ENCODE measurements around the gene FAM3B. TPM values are rescaled to one million over a fixed set of nuclear protein-coding genes. Genes with fewer than 3 reads are reported as not detected.

Gene FAM3B
- total and polyA plus RNA-seq, 2 experiments from 2014 or later = not detected

DNA sequence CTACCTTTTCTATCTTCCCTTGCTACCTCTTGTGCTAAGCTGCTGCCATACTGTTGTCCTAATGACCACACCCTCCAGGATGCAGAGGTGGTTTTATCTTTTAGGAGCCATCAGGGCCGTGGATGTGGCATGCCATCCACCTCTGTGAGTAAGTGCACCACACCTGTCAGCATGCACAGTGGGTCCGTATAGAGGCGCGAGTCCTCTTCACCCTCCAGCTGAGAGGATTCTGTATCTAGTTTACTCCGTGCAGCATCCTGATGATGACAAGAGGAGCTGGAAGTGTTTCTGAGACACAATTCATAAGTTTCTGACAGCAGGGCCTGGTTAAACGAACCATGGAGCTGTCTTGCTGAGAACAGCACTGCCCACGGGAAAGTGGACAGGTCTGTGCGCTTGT is 11.2 kb downstream of the FAM3B start:
- TF ChIP-seq CTCF (IDR thresholded peaks at IDR 0.05; ENCODE audit: low read depth, low read length) = no peak
- no peak for DNase-seq (ENCODE audit: low read depth in 1 of 2, low spot score in 1 of 2)
- Histone ChIP-seq H3K4me3 (no peak overlapping the region), H3K36me3 (no peaks in the 10 kb centered on the region), H3K27ac (no peak overlapping the region), H3K27me3 (no peaks in the 10 kb centered on the region), H3K4me1 (ENCODE audit: low read depth) (no peaks in the 10 kb centered on the region), H3K9me3 (ENCODE audit: low read depth) (no peaks in the 10 kb centered on the region)

- Histone ChIP-seq H3K9me3 (ENCODE audit: low read depth) (no peaks in the 10 kb centered on the region), H3K27ac (no peak overlapping the region), H3K27me3 (no peaks in the 10 kb centered on the region), H3K4me3 (no peak overlapping the region), H3K36me3 (no peaks in the 10 kb centered on the region), H3K4me1 (ENCODE audit: low read depth) (no peaks in the 10 kb centered on the region)
- peak in 1 of 2 donors; percentile 44 for DNase-seq (ENCODE audit: low read depth in 1 of 2, low spot score in 1 of 2)
- no peak for TF ChIP-seq CTCF (IDR thresholded peaks at IDR 0.05; ENCODE audit: low read depth, low read length)
Measured at GRCh38 chr21:41328660-41329607, 12.3 kb downstream of the FAM3B start.

- no peak for TF ChIP-seq CTCF (IDR thresholded peaks at IDR 0.05; ENCODE audit: low read depth, low read length)
- H3K27me3 ChIP-seq = no peaks in the 10 kb centered on the region
Measured at GRCh38 chr21:41333752-41334151, 17.2 kb downstream of the FAM3B start.

GRCh38 chr21:41337515-41337914 is 20.9 kb downstream of the FAM3B start:
- H3K9me3 ChIP-seq (ENCODE audit: low read depth) = peaks cover 3% of the 10 kb centered on the region
- no peaks in the 10 kb centered on the region for H3K27me3 ChIP-seq
- H3K36me3 ChIP-seq = no peaks in the 10 kb centered on the region
- no peak overlapping the region for H3K4me3 ChIP-seq
- no peak for TF ChIP-seq CTCF (IDR thresholded peaks at IDR 0.05; ENCODE audit: low read depth, low read length)
- no peak overlapping the region for H3K27ac ChIP-seq
- DNase-seq (ENCODE audit: low read depth in 1 of 2, low spot score in 1 of 2) = no peak
- no peaks in the 10 kb centered on the region for H3K4me1 ChIP-seq (ENCODE audit: low read depth)

More at GRCh38 chr21:41333752-41334151, 17.2 kb downstream of the FAM3B start:
- no peak for DNase-seq (ENCODE audit: low read depth in 1 of 2, low spot score in 1 of 2)
- no peaks in the 10 kb centered on the region for H3K4me1 ChIP-seq (ENCODE audit: low read depth)
- H3K9me3 ChIP-seq (ENCODE audit: low read depth) = no peaks in the 10 kb centered on the region
- no peaks in the 10 kb centered on the region for H3K36me3 ChIP-seq
- H3K27ac ChIP-seq = no peak overlapping the region
- no peak overlapping the region for H3K4me3 ChIP-seq

- TF ChIP-seq CTCF (IDR thresholded peaks at IDR 0.05; ENCODE audit: low read depth, low read length) = no peak
- DNase-seq (ENCODE audit: low read depth in 1 of 2, low spot score in 1 of 2) = no peak
- Histone ChIP-seq H3K9me3 (ENCODE audit: low read depth) (peaks cover 3% of the 10 kb centered on the region), H3K4me3 (no peak overlapping the region), H3K36me3 (no peaks in the 10 kb centered on the region), H3K27ac (no peak overlapping the region), H3K27me3 (no peaks in the 10 kb centered on the region), H3K4me1 (ENCODE audit: low read depth) (no peaks in the 10 kb centered on the region)
Measured at GRCh38 chr21:41338455-41338854, 21.9 kb downstream of the FAM3B start.

Measured in cardiac muscle cell (in vitro differentiated cells and primary cell).